Anterior cingulate cortex (tissue), 58 donors: ENCODE results near the gene KCNH5.

Experiments used
- DNase-seq, 58 donors: peaks; one replicate each; lab custom pipeline; 2025; lab: John Stamatoyannopoulos, UW

Gene KCNH5

GRCh38 chr14:63045234-63045611 is at the start of gene KCNH5:
TSS of gene KCNH5 (minus strand) at chr14:63045458. CDS start at chr14:63045186, 272 bp downstream.
- DNase-seq = peak in 43 of 58 donors; percentile 7 to 81 (median 40)

DNA sequence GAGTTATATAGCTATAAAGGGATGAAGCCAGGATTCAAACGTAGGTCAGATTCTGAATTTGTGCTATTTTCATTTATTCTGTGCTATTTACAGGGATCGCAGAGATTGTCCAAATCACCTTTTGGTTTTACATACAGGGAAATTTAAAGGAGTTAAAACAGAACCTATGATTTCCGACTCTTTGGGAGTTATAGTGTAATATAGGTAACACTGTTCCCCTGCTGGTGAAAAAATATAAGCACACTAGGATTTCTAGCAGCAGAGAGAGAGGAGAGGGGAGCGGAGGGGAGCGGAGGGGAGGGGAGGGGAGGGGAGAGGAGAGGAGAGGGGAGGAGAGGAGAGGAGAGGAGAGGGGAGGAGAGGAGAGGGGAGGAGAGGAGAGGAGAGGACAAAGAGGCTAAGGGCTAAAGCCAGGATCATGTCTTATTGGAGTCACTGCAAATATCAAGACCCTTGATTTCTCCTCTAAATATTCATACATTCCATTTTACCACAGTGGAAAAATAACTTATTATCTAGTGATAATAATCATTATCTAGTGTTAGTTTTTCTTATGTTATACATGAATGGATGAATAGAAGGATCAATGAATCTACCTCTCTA is 46.2 kb upstream of the KCNH5 start:
- DNase-seq = no peak

DNA sequence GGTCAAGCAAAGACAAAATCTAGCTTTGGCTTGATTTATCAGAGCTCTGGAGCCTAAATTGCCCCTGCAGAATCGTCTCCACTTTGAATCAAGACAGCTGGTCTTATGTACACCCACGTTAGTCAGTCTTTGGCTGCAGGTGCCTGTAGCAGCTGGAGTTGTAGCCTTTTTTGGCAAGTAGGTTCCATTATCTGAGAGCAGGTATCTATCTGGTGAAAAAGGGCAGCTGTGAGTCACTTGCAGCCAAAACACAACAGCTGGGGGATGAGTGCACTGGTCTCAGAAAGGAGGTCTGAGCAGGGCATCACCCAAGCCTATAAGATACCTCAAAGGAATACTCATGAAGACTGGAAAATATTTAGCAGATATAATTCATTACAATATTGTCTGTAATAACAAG is 43.6 kb upstream of the KCNH5 start:
- no peak for DNase-seq

- no peak for DNase-seq
Measured at GRCh38 chr14:63078569-63078968, 33.3 kb upstream of the KCNH5 start.

GRCh38 chr14:63076488-63076887 is 31.2 kb upstream of the KCNH5 start:
- no peak for DNase-seq

GRCh38 chr14:63055631-63056030 is 10.4 kb upstream of the KCNH5 start:
- peak in 1 of 58 donors; percentile 4 for DNase-seq

DNA sequence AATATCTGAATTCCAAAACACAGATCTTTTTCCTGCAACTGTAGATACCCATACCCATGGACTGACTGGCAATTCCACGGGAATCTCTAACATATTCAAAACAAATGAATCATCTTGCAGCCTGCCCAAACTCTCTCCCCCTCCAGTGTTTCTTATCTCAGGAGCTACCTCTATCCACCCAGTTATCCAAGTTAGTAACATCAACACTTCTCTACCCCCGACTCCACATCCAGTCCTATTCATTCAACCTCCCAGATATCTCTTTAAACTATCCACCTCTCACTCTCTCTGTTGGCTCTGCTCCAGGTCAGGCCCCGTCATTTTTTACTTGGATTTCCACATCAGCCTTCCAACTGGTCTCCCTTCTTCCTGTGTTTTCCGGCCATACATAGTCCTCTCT is 6.7 kb upstream of the KCNH5 start:
- DNase-seq = no peak

DNA sequence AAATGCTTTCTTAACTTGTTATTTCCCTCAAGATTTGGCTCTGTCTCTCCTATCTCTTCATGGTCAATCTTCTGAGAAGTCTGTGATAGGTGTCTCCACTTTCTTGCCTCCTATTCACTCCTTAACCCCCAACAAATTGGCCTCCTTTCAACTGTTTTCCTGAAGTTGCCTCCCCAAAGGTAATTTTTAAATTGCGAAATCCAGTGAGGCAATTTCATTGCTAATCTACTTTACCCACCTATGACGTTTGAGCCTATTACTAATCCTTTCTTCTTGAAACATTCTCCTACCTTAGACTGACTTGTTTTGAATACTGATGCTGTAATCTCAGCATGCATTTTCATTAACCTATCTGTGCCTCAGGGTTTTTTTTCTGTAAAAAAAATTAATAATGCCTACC is 6.0 kb upstream of the KCNH5 start:
- no peak for DNase-seq

GRCh38 chr14:63050694-63051093 is 5.4 kb upstream of the KCNH5 start:
- DNase-seq = no peak

GRCh38 chr14:63046339-63047268 is 1.3 kb upstream of the KCNH5 start:
- DNase-seq = no peak

GRCh38 chr14:63045612-63046320 is 508 bp upstream of the KCNH5 start:
- peak in 44 of 58 donors; percentile 2 to 81 (median 36) for DNase-seq

- DNase-seq = no peak
Measured at GRCh38 chr14:63039866-63040265, 5.4 kb downstream of the KCNH5 start.

GRCh38 chr14:63032641-63033040 is 12.6 kb downstream of the KCNH5 start:
- no peak for DNase-seq

DNA sequence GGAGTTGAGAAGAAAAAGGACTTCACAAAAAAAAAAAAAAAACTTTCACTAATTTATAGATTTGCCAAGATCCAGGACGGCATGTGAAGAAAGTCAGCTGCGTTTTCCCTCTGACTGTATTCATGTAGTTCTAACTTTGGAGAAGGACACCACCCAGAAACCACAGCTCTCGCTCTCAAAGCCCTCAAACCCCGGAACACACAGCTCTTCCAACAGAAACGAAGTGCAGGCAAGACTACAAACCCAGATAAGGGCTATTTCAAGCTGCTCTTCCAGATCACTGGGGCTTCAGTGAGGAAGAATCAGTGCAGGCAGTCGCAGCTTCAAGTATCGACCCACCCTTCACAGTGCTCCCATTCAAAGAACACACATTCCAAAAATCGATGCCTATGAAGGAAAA is 13.2 kb downstream of the KCNH5 start:
- no peak for DNase-seq

DNA sequence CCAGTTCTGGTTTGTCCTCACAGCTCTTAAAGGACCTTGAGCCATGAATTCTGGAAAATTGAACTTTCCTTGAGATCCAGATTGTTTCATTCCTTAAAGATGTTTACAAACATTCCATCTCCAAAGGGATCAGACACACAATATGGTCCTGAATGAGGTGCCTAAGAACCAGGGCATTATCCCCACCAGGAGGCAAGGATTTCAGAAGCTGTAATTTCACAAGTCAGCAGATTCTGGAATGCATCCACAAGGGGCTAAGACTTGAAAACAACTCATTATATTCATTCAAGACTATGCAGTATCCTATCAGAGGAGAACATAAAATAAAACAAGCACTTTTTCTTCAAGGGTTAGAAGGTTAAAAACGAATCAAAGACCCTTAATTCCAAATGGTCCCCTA is 15.1 kb downstream of the KCNH5 start:
- no peak for DNase-seq

GRCh38 chr14:63027719-63028118 is 17.5 kb downstream of the KCNH5 start:
- no peak for DNase-seq

DNA sequence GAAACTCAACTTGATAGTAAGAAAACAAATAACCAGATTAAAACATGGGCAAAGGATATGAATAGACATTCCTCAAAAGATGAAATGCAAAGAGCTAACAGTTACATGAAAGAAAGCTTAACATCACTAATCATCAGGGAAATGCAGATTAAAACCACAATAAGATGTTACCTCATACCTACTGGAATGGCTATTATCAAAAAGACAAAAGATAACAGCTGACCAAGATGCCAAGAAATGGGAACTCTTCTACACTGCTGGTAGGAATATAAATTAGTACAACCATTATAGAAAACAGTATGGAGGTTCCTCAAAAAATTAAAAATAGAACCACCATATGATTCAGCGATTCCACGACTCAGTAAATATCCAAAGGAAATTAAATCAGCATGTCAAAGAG is 18.8 kb downstream of the KCNH5 start:
- no peak for DNase-seq

- no peak for DNase-seq
Measured at GRCh38 chr14:63014621-63015020, 30.6 kb downstream of the KCNH5 start.

DNA sequence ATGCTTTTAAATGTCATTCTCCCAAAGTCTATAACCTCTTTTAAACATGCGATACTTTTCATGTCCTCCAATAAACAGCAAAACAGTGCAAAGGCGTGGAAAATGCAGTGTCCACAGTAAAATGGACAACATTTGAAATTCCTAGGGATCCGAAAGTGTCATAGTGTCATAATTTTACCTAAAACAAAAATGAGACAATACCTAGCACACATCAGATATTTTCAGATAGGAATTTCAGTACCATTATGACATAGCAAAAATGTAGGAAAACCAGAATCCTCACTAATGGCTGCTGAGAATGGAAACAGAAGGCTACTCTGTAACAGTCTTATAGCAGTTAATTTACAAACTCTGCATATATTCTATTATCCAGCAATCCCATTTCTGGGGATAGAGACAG is 33.1 kb downstream of the KCNH5 start:
- DNase-seq = no peak

- no peak for DNase-seq
Measured at GRCh38 chr14:63011623-63012022, 33.6 kb downstream of the KCNH5 start.

DNA sequence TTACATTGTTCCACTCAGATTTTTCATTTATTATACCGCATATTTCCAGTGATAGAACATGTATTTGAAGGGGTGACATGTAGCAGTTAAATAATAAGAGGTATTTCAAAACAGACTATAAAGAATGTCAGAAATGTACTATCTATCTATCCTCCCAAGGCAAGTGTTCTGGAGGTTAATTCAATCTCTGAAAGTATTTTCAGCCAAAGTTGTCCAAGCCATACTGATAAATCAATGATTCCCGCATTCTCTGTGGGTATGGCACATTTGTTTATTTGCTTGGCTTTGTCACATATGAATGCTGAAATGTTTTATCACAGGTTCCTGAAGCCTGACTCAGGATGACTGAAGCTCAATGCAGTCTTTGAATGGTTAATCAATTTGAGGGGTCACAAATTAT is 35.8 kb downstream of the KCNH5 start:
- DNase-seq = no peak
